SU-DHL-6 (cell line): ENCODE data around the gene CES4A.
"Not testable (repeated sequence)": the region's sequence is repeated elsewhere in the genome, so short reads cannot be mapped to it uniquely, and the experiment has no call there.

Experiments used
- H2AFZ ChIP-seq: fragments of 200-600 bp; sonication (generic); 2 replicates; pipeline ENCODE4 v1.6.1; 2014; ENCODE audit warnings: low read depth, mild to moderate bottlenecking, moderate library complexity, mixed read lengths, antibody characterized with exemption, low read length; ENCODE audit not compliant: severe bottlenecking
- H3F3A ChIP-seq: fragments of 200-600 bp; shearing (Covaris generic); 2 replicates; pipeline ENCODE4 v1.6.0; 2016; ENCODE audit warnings: antibody characterized with exemption, mild to moderate bottlenecking; ENCODE audit not compliant: insufficient read depth
- H3K27ac ChIP-seq: fragments of 200-600 bp; sonication (generic); 2 replicates; pipeline ENCODE4 v1.5.1; 2016; ENCODE audit warnings: low read depth, mild to moderate bottlenecking, low read length, moderate library complexity, mixed read lengths
- H3K27me3 ChIP-seq: fragments of 200-600 bp; sonication (generic), shearing (Covaris generic); 2 replicates; pipeline ENCODE4 v1.6.0; 2014; ENCODE audit warnings: mild to moderate bottlenecking, low read length
- H3K36me3 ChIP-seq: fragments of 200-600 bp; sonication (generic); 2 replicates; pipeline ENCODE4 v1.6.1; 2014; ENCODE audit warnings: mild to moderate bottlenecking, low read length, mixed read lengths
- H3K4me2 ChIP-seq: fragments of 300-600, 200-600 bp; shearing (Covaris generic), sonication (generic); 2 replicates; pipeline ENCODE4 v1.6.0; 2014; ENCODE audit warnings: low read length, low read depth, mild to moderate bottlenecking; ENCODE audit not compliant: poor library complexity, severe bottlenecking
- H3K4me3 ChIP-seq: fragments of 200-600 bp; sonication (generic); 2 replicates; pipeline ENCODE4 v1.5.1; 2014; ENCODE audit warnings: antibody characterized with exemption, low read length, mild to moderate bottlenecking, mixed read lengths; ENCODE audit not compliant: insufficient read depth, poor library complexity, severe bottlenecking
- H3K79me2 ChIP-seq: fragments of 200-600 bp; sonication (generic); 2 replicates; pipeline ENCODE4 v1.6.1; 2014; ENCODE audit warnings: mild to moderate bottlenecking, low read length, moderate library complexity; ENCODE audit not compliant: insufficient read depth
- H3K9ac ChIP-seq: fragments of 200-600 bp; sonication (generic); 2 replicates; pipeline ENCODE4 v1.7.0; 2014; ENCODE audit warnings: mild to moderate bottlenecking, low read length
- H3K9me2 ChIP-seq: fragments of 200-600 bp; sonication (generic); replicated peaks from 2 replicates; pipeline ENCODE4 v1.6.1; 2014; ENCODE audit warnings: low read length; ENCODE audit not compliant: insufficient read depth
- H3K9me3 ChIP-seq: fragments of 200-600 bp; sonication (generic); 2 replicates; pipeline ENCODE4 v1.6.1; 2014; ENCODE audit warnings: low read length, mixed read lengths; ENCODE audit not compliant: insufficient read depth
- H4K20me1 ChIP-seq: fragments of 200-600 bp; sonication (generic); 2 replicates; pipeline ENCODE4 v1.6.1; 2014; ENCODE audit warnings: low read depth, mild to moderate bottlenecking, antibody characterized with exemption, low read length, moderate library complexity, mixed read lengths
- CTCF ChIP-seq: fragments of 200-600 bp; sonication (generic); IDR thresholded peaks from one replicate; pipeline ENCODE4 v1.5.1; 2017; ENCODE audit warnings: antibody characterized with exemption, mild to moderate bottlenecking, low read length, moderate library complexity; ENCODE audit not compliant: insufficient read depth, poor library complexity, severe bottlenecking
- EZH2phosphoT487 ChIP-seq: fragments of 200-600 bp; sonication (generic), shearing (Covaris generic); conservative IDR thresholded peaks from 2 replicates; pipeline ENCODE4 v1.6.1; 2018; ENCODE audit warnings: mild to moderate bottlenecking, antibody characterized with exemption, low read length, moderate library complexity, mixed read lengths

CES4A gene

DNA sequence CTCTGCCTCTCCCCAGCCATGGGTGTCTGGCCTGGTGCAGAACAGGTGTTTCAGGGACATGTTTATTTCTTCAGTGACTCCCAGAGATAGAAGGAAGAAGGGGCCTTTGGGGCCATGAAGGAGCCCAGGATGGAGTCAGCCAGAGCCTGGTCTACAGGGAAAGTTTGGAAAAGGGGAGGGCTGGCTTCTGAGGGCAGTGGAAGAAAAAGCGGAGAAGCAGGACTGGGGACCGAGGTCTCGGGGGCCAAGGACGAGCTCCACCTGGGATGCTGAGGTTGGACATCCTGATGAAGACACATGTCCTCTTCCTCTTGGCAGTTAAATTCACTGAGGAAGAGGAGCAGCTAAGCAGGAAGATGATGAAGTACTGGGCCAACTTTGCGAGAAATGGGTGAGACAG is 45.4 kb upstream of the CES4A start:
- H3K9me2 ChIP-seq: no peaks in the 10 kb centered on the region
- TF ChIP-seq EZH2phosphoT487 (no peak), CTCF (no peak)
- no peaks in the 10 kb centered on the region for H3K36me3 ChIP-seq
- H3K27ac ChIP-seq: no peak overlapping the region
- no peaks in the 10 kb centered on the region for H3K79me2 ChIP-seq
- H4K20me1 ChIP-seq: no peaks in the 10 kb centered on the region
- H3F3A ChIP-seq: no peaks in the 10 kb centered on the region
- H3K9me3 ChIP-seq: no peaks in the 10 kb centered on the region
- no peak overlapping the region for H3K4me2 ChIP-seq
- H2AFZ ChIP-seq: no peak overlapping the region
- no peak overlapping the region for H3K4me3 ChIP-seq
- H3K27me3 ChIP-seq: no peaks in the 10 kb centered on the region
- H3K9ac ChIP-seq: no peak overlapping the region

DNA sequence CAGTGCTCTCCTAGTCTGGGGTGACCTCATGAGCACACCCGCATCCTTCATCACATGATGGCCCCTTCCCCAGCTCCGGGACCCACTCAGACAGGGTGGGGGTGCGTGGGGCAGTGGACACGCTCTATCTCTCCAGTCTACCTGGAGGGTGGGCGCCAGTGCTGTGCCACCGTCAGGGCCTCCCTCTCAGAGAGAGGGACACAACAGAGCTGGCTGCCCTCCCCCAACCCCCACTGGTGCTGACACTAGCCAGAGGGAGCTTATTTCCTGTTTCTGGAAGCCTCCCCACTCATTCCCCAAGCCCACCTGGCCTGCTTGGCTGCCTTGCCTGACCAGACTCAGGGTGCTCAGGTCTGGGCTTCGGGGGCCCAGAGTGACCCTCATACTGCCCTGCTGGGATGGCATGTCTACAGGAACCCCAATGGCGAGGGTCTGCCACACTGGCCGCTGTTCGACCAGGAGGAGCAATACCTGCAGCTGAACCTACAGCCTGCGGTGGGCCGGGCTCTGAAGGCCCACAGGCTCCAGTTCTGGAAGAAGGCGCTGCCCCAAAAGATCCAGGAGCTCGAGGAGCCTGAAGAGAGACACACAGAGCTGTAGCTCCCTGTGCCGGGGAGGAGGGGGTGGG is 44.8 kb upstream of the CES4A start:
- Histone ChIP-seq H3F3A (no peaks in the 10 kb centered on the region), H3K4me2 (no peak overlapping the region), H3K27me3 (no peaks in the 10 kb centered on the region), H3K27ac (no peak overlapping the region), H3K9me2 (no peaks in the 10 kb centered on the region), H2AFZ (no peak overlapping the region), H3K79me2 (no peaks in the 10 kb centered on the region), H3K9me3 (no peaks in the 10 kb centered on the region), H3K9ac (no peak overlapping the region), H3K4me3 (no peak overlapping the region), H3K36me3 (no peaks in the 10 kb centered on the region), H4K20me1 (no peaks in the 10 kb centered on the region)
- TF ChIP-seq CTCF: no peak
- no peak for TF ChIP-seq EZH2phosphoT487

- no peaks in the 10 kb centered on the region for H4K20me1 ChIP-seq
- H3K79me2 ChIP-seq: no peaks in the 10 kb centered on the region
- H3K27ac ChIP-seq: no peak overlapping the region
- no peaks in the 10 kb centered on the region for H3K27me3 ChIP-seq
- H3K9ac ChIP-seq: no peak overlapping the region
- no peaks in the 10 kb centered on the region for H3K9me3 ChIP-seq
- H3K4me2 ChIP-seq: no peak overlapping the region
- no peaks in the 10 kb centered on the region for H3F3A ChIP-seq
- H3K4me3 ChIP-seq: no peak overlapping the region
- no peak for TF ChIP-seq CTCF
- H3K9me2 ChIP-seq: no peaks in the 10 kb centered on the region
- H3K36me3 ChIP-seq: no peaks in the 10 kb centered on the region
- H2AFZ ChIP-seq: no peak overlapping the region
These were observed 44.3 kb upstream of the CES4A start for GRCh38 chr16:66944054-66944441.

GRCh38 chr16:66944971-66945370 is 43.4 kb upstream of the CES4A start:
- not testable (repeated sequence) for H2AFZ ChIP-seq, H3K4me2 ChIP-seq, H3K36me3 ChIP-seq, H3K4me3 ChIP-seq, H3K27ac ChIP-seq, H3K79me2 ChIP-seq, H4K20me1 ChIP-seq, H3K9me3 ChIP-seq, H3F3A ChIP-seq, H3K27me3 ChIP-seq, H3K9me2 ChIP-seq, H3K9ac ChIP-seq
